Endothelial cell of umbilical vein (primary cell): ENCODE measurements around the gene ADAMTS12.

Experiments used
- EZH2 ChIP-seq: IDR thresholded peaks from 2 replicates; pipeline ENCODE4 v1.6.1; 2012; ENCODE audit warnings: borderline replicate concordance, low read depth, mild to moderate bottlenecking, moderate library complexity, low read length, inconsistent platforms; ENCODE audit not compliant: severe bottlenecking
- POLR2A ChIP-seq: IDR thresholded peaks from 2 replicates; pipeline ENCODE4 v1.6.1; 2012; ENCODE audit warnings: low read depth, mild to moderate bottlenecking, control low read depth, low read length
- TF ChIP-seq, protein P1 (sequence below), 2 donors: IDR thresholded peaks; 1 replicate in 1 of 2; 2 replicates in 1 of 2; pipeline ENCODE4 v1.5.1; 2011; ENCODE audit warnings: low read length in 2 of 2, mild to moderate bottlenecking in 2 of 2, moderate library complexity in 2 of 2, control low read depth in 1 of 2, inconsistent platforms in 1 of 2, low read depth in 1 of 2; ENCODE audit not compliant: insufficient read depth in 1 of 2; ENCODE audit errors: extremely low read depth in 1 of 2

DNA sequence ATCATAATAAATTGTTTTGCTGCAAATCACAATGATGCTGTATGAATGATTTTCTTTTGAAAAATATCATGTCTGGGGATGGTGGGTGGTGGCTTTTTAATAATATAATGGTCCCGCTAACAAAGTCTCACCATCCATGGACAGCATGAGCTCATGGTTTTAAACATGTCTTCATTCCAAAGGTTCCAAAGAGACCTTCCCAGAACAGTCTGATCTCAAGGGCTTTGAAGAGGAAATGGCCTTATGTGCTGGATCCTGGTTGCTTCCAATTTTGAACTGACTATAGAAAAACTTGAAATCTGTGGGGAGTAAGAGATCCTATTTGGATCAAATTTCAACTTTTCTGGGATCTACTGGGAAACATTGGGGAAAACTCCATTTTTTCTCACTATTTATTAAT lies 121.8 kb downstream of the ADAMTS12 start:
- TF ChIP-seq EZH2 (no peak), POLR2A (no peak)
- TF ChIP-seq, protein P1, sequence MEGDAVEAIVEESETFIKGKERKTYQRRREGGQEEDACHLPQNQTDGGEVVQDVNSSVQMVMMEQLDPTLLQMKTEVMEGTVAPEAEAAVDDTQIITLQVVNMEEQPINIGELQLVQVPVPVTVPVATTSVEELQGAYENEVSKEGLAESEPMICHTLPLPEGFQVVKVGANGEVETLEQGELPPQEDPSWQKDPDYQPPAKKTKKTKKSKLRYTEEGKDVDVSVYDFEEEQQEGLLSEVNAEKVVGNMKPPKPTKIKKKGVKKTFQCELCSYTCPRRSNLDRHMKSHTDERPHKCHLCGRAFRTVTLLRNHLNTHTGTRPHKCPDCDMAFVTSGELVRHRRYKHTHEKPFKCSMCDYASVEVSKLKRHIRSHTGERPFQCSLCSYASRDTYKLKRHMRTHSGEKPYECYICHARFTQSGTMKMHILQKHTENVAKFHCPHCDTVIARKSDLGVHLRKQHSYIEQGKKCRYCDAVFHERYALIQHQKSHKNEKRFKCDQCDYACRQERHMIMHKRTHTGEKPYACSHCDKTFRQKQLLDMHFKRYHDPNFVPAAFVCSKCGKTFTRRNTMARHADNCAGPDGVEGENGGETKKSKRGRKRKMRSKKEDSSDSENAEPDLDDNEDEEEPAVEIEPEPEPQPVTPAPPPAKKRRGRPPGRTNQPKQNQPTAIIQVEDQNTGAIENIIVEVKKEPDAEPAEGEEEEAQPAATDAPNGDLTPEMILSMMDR (IDR thresholded peaks at IDR 0.05; ENCODE audit: extremely low read depth in 1 of 2, insufficient read depth in 1 of 2, low read depth in 1 of 2, low read length in 2 of 2): no peak
